NCI-H1417 (cell line): ENCODE measurements around the gene LHPP.

Source experiments
- DNase-seq, 3 experiments: peaks; one replicate each; lab custom pipeline; 2025; lab: John Stamatoyannopoulos, UW

The LHPP gene

GRCh38 chr10:124595143-124595883 lies 133.7 kb downstream of the LHPP start:
- no peak for DNase-seq

GRCh38 chr10:124596116-124596785 lies 134.6 kb downstream of the LHPP start:
- no peak for DNase-seq

DNA sequence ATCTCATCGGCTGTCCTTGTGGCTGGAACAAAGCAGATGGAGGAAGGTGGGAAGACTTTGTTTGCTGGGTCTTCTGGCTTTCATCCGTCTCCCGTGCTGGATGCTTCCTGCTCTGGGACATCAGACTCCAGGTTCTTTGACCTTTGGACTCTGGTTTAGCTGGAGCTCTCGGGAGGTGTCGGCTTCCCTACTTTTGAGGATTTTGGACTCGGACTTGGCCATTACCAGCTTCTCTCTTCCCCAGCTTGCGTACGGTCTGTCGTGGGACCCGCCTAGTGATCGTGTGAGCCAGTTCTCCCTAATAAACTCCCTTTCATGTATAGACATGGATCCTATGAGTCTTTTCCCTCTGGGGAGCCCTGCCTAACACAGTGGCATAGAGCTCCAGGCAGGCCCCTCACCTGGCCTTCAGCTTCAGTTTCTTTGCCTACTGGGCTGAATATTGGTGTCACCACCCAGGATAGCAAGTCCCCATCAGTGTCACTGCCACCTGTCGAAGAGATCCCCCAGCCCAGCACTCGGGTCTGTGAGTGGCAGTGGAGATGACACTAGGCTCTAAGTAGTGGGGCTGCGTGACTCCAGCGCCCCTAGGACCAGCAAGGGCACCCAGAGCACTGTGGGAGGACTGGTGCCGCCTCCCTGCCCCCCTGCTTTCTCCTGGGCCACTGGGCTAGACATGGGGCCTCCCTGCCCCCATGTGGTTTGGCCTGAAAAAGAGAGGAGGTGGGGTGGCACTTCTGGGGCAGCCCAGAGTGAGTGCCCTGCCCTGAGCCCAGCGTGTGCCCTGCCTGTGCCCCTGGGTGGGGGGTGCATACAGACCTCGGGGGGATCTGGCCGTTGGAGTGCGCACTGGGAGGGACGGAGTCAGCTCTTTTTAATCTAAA lies 135.6 kb downstream of the LHPP start:
- DNase-seq, result no peak

DNA sequence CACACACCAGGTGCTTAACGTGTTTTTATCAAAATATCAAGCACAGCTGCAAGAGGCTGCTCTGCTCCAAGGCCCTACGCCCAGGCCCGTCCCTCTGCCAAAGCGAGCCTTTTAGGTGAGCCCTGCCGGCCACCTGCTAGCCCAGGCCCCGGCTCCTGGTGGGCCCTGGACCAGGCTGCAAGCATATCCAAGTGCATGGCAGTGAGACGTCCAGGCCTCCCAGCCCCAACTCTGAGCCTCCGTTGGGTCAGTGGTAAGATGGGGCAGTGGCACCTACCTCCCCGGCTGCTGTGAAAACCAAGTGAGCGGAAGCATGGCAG lies 136.2 kb downstream of the LHPP start:
- no peak for DNase-seq

DNA sequence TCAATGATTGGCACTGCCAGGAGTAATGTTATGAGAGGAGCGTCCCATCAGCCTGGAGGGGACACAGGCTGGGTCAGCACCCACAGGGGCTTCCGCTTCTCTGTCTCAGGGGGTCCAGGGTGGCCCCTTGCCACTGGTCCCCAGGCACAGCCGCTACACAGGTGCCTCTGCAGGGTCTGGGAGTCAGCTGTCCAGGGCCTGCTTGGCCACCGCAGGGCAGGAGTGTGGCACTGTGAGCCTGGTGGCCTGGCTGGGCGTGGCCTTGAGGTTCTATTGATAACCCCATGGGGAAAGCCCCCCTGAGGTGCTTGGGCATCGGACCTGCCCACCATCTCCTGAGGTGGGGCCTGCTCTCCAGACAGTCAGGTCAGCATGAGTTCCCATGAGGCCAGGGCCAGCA lies 136.6 kb downstream of the LHPP start:
- DNase-seq, result no peak

- no peak for DNase-seq
These were observed 137.4 kb downstream of the LHPP start for GRCh38 chr10:124598773-124599587.

- no peak for DNase-seq
These were observed 138.0 kb downstream of the LHPP start for GRCh38 chr10:124599588-124600050.

- no peak for DNase-seq
These were observed 138.6 kb downstream of the LHPP start for GRCh38 chr10:124600051-124600880.

GRCh38 chr10:124601016-124601415 lies 139.4 kb downstream of the LHPP start:
- DNase-seq, result no peak

DNA sequence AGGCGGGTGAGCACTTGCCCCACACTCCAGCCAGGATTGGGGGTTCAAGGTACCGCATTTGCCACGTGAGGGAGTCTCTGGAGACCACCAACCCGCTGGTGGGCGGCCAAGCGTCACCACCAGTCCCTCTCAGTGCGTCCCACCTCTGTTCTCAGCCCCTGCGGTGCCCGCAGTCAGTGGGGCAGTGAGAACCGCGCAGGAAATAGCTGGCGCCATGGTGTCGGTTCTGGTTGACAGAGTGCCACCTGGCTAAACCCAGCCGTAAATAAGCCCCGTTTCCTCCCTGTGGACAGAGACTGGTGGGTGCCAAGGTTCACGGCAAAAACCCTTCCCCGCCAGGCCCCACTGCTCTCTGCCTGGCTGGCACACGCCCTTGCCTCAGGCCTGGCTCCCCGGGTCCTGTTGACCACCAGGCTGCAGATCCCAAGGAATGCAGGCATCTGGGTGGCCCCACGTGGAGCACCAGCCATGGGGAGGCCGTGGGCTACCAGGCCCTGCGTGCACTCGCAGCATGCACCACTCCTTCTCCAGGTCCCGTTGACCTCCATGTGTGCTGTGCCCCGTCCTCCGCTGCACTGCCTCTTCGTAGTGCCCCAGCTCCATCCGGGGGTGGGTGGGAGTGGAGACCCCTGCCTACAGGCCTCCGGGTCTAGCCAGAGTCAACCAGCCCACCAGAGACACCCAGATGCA lies 140.0 kb downstream of the LHPP start:
- no peak for DNase-seq

DNA sequence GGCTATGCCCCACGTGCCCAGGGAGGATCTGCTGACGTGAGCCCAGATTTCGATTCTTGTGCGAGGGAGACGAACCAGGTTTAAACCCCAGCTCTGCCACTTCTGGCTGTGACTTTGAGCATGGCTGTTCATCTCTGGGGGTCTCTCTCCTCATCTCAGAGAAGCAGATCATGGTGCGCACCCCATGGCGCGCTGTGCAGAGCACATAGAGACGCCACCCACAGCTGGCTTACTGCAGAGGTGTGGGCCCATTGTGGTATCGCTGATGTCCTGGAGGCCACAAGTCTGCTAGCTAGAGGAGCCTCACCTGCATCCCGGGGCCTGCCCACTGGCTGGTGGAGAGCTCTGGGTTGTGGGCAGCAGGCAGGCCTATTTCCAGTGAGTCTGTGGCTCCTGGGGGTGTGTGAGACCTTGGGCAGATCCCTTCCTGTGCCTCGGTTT lies 140.5 kb downstream of the LHPP start:
- DNase-seq, result no peak

DNA sequence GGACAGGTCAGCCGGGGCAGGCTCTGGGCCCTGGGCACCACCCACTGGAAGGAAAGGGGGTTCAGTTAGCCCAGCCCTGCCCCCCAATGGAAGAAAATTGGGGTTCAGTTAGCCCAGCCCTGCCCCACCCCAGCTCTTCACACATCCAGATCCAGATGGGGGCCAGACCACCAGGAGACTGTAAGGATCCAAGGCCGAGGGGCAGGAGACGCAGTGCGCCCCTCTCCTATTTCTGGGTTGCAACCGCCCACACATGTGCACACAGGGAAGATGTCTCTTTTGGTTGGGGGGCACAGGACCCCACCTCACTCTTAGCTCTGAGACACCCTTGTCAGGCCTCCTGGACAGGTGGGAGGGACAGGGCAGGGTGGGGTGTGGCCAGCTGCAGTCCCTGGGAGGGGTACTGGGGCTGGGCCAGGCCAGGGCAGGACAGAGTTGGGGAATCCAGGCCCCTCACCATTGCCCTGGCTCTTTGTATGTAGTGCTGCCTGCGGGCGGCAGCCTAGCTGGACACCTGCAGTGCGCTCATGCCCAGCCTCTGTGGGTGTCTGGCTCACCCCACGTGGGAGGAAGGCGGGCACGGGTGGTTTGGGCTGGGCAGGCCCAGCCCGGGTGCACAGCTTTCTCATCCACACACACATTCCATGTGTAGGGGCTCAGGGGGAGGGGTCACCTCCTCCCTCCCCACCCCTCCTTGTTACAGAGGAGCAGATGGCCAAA lies 141.2 kb downstream of the LHPP start:
- no peak for DNase-seq

DNA sequence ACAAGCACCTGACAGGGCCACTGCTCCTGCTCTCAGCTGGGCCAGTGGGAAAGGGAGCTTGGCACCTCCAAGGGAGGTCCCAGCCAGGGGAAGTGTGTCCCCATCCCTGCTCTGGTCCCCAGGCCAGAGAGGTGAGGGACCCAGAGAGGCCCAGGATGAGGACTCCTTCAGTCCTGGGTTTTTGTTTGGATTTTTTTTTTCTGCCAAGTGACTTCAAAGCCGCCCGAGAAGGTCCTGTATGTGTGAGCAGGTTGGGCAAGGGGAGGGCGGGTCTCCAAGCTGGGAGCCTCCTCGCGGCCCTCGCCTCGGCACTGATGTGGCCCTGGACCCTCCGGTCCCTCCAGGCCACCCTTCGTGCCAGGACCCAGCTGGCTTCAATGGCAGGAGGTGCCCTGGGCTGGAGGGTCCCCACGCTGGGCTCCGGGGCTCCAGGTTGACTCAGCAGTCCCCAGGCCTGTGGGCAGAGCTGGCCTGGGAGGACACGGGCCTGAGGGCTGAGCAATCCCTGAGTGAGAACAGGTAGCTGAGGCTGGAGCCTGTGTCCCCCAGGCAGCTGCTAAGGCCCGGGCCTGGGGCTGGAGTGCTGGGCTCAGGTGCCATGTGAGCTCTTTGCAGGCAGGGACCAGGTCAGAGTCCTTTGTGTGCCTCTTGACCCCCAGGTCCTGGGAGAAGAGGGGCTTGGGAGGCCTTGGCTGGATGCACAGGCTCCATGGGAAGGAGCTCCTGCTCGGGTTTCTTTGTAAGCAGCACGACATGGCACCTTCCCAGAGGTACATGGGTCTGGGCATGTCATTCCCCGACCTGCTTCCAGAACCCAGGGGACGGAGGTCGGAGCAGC lies 142.0 kb downstream of the LHPP start:
- no peak for DNase-seq

DNA sequence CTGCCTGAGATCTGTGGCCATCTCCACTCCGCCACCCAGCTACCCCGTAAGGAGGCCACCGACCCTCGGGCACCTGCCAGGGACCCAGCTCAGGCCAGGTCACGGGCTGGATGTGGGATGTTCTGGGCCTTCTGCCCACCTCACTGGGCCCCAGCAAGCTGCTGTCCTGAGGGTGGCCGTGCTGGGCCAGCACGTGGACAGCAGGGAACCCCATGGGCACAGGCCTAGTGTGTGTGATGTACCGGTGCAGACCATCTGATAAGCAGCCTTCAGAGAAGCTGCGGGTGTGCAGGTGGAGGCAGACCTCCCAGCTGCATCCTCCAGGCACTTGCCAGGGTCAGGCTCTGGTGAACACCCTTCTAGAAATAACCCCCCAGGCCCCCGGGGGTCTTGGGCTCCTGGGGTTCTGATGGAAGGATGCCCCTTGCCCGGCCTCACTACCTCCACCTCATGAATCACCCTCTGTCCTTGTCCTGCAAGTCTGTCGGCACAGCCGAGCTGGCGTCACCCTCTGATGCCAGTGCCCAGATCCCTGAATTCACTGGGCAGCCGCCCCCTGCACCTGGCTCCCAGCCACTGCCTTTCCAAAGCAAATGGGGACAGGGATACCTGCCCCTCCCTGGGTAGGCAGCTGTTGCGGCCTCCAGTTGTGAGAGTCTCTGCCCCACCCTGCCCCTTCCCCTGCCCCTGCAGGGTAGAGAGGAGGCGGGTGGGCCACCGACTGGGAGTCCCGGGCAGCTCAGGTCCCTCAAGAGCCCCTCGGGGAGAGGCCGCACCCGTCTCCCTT lies 142.8 kb downstream of the LHPP start:
- DNase-seq, result no peak

- DNase-seq, result no peak
These were observed 143.4 kb downstream of the LHPP start for GRCh38 chr10:124605001-124605370.

DNA sequence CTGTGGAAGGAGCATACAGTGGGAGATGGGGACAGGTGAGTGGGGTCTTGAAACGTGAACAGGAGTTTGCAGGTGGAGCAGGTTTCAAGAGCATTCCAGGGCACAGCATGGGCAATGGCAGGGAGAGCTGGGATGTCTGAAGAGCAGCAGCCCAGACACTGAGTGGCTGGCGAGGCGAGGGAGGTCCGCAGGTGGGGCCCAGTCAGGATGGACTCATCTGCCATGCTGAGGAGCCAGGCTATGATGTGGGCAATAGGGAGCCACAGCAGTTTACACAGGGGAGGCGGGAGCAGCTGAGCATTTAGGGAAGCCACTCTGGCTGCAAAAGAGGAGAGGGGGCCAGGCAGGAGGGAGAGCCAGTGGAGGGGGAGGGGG lies 143.8 kb downstream of the LHPP start:
- DNase-seq, result no peak

- DNase-seq, result no peak
These were observed 144.5 kb downstream of the LHPP start for GRCh38 chr10:124605856-124606812.
